ENCODE measurements around the gene CLCN6. TPM values are rescaled to one million over a fixed set of nuclear protein-coding genes. Genes with fewer than 3 reads are reported as not detected.

Gene CLCN6
- total RNA-seq, 1 experiment from 2014 or later: 6.1 TPM

GRCh38 chr1:11841245-11842153 is 35.5 kb downstream of the CLCN6 start:
- no peak overlapping the region for H3K4me3 ChIP-seq (ENCODE audit: low read length)
- no peaks in the 10 kb centered on the region for H3K9me2 ChIP-seq (replicated peaks; ENCODE audit: low read length)
- ATAC-seq (no peak), DNase-seq (no peak)
- no peaks in the 10 kb centered on the region for H4K20me1 ChIP-seq (ENCODE audit: low read length)
- H3K4me1 ChIP-seq (ENCODE audit: insufficient read depth, low read length): no peaks in the 10 kb centered on the region
- intact Hi-C loops (cut with micrococcal nuclease): no loop called here
- peaks cover 7% of the 10 kb centered on the region for H3K36me3 ChIP-seq (ENCODE audit: low read depth, low read length)
- H3K27ac ChIP-seq (ENCODE audit: low read length): no peak overlapping the region
- CTCF ChIA-PET: no interaction called here
- H3K9ac ChIP-seq (ENCODE audit: low read length): no peak overlapping the region
- TF ChIP-seq EZH2 (IDR thresholded peaks at IDR 0.05; ENCODE audit: low read length, unreplicated experiment) (no peak), CTCF (conservative IDR thresholded peaks at IDR 0.05; ENCODE audit: low read depth, low read length) (no peak), EZH2phosphoT487 (IDR thresholded peaks at IDR 0.05; ENCODE audit: borderline replicate concordance, low read length) (no peak)
- no peaks in the 10 kb centered on the region for H3K27me3 ChIP-seq (ENCODE audit: low read length)
- no peak overlapping the region for H2AFZ ChIP-seq (ENCODE audit: low read length)
- POLR2A ChIA-PET (ENCODE audit: unreplicated experiment): no interaction called here
- H3K4me2 ChIP-seq (ENCODE audit: low read length): no peak overlapping the region
- no TSS peak for BruUV-seq (replicated peaks)
- no peaks in the 10 kb centered on the region for H3F3A ChIP-seq (ENCODE audit: low read length, unreplicated experiment)
- no peaks in the 10 kb centered on the region for H3K9me3 ChIP-seq (ENCODE audit: low read length)
- no peaks in the 10 kb centered on the region for H3K79me2 ChIP-seq (ENCODE audit: low read length)

DNA sequence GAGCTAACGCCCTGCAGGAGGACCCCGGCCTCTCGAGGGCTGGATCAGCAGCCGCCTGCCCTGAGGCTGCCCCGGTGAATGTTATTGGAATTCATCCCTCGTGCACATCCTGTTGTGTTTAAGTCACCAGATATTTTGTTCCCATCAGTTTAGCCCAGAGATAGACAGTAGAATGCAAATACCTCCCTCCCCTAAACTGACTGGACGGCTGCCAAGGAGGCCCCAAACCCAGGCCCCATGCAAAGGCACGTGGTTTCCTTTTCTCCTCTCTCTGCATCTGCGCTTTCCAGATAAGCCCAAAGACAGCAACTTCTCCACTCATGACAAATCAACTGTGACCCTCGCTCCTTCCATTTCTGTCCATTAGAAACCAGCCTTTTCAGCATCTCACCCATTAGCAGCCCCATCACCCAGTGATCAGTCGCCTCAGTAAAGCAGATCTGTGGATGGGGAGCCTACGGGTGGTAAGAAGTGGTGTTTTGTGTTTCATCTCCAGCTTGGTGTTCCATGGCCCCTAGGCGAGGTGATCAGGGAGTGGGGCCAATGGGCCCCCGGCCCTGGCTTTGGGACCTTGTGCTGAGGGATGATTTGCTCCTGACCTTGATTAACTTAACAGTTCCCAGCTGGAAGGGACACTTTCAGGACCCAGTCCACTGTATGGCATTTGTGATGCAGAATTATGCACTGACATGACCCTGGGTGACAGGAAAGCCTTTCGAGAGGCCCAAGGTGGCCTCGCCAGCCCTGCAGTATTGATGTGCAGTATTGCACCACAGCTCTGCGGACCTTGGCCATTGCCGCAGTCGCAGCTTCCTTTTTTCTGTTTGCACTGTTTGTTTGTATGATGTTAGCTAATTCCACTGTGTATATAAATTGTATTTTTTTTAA is 36.4 kb downstream of the CLCN6 start:
- ATAC-seq (no peak), DNase-seq (no peak)
- Histone ChIP-seq H4K20me1 (ENCODE audit: low read length) (no peaks in the 10 kb centered on the region), H3F3A (ENCODE audit: low read length, unreplicated experiment) (no peaks in the 10 kb centered on the region), H3K4me3 (ENCODE audit: low read length) (no peak overlapping the region), H3K9me3 (ENCODE audit: low read length) (no peaks in the 10 kb centered on the region), H3K4me2 (ENCODE audit: low read length) (no peak overlapping the region), H3K79me2 (ENCODE audit: low read length) (no peaks in the 10 kb centered on the region), H3K27ac (ENCODE audit: low read length) (no peak overlapping the region), H3K9ac (ENCODE audit: low read length) (no peak overlapping the region), H3K27me3 (ENCODE audit: low read length) (no peaks in the 10 kb centered on the region), H3K36me3 (ENCODE audit: low read depth, low read length) (peaks cover 7% of the 10 kb centered on the region), H3K9me2 (replicated peaks; ENCODE audit: low read length) (no peaks in the 10 kb centered on the region), H2AFZ (ENCODE audit: low read length) (no peak overlapping the region), H3K4me1 (ENCODE audit: insufficient read depth, low read length) (no peaks in the 10 kb centered on the region)
- ChIA-PET CTCF (no interaction called here), POLR2A (ENCODE audit: unreplicated experiment) (no interaction called here)
- intact Hi-C loops (cut with micrococcal nuclease): no loop called here
- no TSS peak for BruUV-seq (replicated peaks)
- TF ChIP-seq EZH2phosphoT487 (IDR thresholded peaks at IDR 0.05; ENCODE audit: borderline replicate concordance, low read length): no peak
- no peak for TF ChIP-seq EZH2 (IDR thresholded peaks at IDR 0.05; ENCODE audit: low read length, unreplicated experiment)
- no peak for TF ChIP-seq CTCF (conservative IDR thresholded peaks at IDR 0.05; ENCODE audit: low read depth, low read length)

Measured in PC-3 (cell line).